Stimulated activated CD4-positive, alpha-beta T cell treated with anti-CD3 and anti-CD28 coated beads, TNF-alpha, amount 100 ng/mL, for 4 hours (primary cell): ENCODE results near the gene ARL5A.

ENCODE experiments used
- DNase-seq, 3 experiments: peaks; one replicate each; pipeline ENCODE4 v3.0.0-alpha.2; 2020; ENCODE audit warnings: low read depth in 3 of 3

Gene ARL5A

DNA sequence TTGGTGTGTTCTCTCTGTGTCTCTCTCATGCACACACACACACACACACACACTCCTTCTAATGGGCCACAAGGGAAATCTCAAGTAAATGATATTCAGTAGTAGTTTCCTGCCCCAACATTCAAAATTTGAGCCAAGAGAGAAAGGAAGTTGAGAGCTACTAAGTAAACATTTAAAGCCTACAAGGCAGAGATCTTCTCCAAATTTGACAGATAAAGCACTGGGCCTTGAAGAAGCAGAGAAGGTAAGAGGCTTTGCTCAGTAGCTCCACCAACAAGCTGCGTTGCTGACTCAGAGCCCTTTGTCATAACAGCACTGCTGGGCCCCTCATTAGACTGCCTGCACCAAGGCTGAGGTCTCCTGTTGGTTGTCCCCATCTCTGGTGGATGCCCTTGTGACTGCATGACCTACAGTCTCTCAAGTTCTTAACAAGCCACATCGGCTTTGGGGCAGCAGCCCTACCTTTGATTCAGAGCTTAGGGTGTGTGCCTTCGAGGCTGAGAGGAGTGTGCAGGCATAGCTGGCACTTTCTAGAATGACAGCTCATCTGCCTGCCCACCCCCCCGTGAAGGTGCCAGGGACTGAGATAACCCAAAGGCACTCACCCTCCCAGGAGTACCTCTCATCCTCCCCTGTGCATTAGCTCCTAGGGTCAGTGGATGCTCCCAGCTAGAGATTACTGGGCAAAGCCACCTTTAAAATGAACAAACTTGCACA lies 61.6 kb downstream of the ARL5A start:
- DNase-seq, result no peak

DNA sequence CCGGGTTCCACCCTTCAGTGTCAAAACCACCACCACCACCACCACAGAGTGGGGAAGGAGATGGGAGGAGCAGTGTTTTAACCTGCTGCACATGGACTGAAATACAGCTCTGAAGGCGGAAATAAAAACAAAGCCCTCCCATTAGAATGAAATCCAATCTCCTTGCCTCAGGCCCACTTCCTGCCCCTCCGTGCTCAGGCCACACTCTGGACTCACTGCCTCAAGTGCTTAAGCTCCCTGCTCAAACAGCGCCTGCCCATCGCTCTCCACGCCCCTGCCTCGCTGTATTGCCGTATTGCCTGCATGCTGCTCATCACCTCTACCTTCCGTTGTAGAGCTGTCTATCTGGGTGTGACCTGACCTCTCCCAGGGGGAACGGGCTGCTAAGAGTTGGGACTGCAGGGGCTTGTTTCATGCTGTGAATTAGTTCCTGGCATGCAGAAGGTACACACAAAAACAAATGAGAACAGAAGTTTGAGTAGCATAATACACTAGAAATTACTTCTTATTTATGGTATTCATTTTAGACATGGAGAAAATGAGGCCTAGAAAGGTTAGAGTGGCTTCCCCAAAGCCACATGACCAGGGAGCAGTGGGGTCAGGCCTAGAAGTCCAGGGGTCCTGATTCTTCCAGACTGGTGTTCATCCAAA lies 62.3 kb downstream of the ARL5A start:
- no peak for DNase-seq

DNA sequence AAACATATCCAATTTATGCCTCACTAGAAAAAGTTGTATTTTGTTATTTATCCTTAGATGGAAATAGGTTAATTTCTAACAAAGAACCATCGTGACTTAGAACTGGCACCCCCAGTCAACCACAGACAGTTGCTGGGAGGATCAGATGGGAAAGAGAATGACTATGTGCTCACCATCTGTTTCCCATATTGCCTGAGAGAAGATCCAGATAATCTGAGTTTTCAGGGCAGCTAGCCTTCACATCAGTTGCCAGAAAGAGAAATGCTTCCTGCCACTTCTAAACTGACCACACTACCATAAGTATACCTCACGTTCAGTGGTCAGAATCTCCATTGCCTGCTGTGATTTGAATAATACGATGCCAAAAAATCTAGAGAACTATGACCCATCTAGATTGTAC lies 65.5 kb downstream of the ARL5A start:
- DNase-seq, result no peak

DNA sequence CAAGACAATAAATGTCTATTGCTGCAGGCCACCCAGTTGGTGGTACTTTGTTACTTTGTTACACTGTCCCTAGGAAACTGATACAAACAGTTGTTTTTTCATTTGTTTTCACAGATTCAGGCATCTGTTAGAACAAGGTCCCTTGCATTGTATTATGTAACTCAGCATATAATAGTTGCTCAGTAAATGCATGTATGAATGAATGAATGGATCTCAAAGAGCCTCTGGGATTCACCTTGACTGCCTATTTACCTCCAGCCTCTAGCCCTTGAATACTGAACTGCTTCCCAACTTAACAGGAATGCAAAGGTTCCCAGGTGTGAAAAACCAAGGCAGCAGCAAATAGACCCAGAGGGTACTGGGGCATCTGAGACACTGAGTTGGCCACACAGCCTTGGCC lies 66.5 kb downstream of the ARL5A start:
- no peak for DNase-seq

DNA sequence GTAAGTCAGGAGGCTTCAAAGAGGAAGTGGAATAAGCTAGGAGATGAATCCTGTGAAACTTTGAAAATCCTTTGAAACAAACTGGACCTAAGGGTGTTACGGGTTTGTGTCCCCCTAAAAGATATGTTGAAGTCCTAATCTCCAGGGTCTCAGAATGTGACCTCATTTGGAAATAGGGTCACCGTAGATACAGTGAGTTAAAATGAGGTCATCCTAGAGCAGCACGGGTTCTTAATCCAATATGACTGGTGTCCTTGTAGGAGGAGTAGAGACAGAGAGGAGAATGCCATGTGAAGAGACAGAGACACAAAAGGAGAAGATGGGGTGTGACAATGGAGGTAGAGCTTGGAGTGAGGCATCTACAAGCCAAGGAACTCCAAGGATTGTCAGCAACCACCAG lies 67.0 kb downstream of the ARL5A start:
- DNase-seq, result no peak

DNA sequence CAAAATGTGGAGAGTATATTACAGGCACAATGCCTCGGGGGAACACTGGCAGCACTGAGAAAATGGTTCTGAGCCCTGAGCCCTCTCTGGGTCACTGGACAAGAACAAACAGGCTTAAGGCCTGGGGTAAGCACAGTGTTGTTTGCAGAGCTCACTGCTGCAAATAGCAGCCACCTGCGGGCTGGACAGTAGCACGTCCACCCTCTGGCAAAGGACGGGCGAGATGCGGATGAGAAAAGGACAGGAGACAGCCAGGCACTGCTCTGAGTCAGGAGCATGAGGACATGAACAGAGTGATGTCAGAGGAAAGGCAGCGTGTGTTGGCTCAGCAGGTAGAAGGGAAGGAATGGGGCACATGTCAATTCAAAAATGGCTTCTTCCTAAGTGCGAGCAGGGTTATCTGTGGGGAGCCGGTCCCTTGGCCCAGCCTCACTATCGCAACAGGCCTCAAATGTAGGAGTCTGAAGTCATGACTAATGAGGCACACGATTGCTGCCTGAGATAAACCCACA lies 68.0 kb downstream of the ARL5A start:
- DNase-seq, result no peak

DNA sequence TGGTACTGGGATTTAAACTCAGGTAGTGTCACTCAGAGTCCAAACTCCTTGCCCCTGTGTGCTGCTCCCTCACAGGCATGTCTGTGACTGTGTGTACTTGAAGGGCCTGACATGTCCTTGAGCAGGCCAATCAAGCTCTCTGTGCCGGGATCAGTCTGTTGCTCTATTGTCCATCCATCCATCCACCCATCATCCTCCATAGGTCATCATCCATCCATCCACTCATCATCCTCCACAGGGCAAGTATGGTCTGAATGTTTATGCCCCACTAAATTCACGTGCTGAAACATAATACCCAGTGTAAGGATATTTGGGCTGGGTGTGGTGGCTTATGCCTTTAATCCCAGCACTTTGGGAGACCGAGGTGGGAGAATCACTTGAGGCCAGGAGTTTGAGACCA lies 69.5 kb downstream of the ARL5A start:
- DNase-seq, result no peak

DNA sequence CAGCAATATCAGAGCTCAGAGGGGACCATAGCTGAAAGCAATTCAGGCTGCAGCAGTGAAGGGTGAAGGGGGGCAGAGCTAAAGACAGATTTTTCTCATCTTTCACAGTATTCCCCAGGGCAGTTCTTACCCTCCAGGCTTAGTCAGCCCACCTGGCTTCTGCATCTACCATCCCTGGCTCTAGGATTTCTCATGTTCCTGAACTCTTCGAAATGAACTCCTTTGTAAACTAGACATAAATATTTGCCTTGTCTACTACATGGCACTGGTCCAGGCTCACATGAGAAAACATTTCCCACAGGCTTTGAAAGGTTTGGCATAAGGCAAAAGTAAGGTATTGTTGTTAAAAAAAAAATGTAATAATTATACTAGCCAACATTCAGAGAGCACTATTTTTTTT lies 70.4 kb downstream of the ARL5A start:
- no peak for DNase-seq

DNA sequence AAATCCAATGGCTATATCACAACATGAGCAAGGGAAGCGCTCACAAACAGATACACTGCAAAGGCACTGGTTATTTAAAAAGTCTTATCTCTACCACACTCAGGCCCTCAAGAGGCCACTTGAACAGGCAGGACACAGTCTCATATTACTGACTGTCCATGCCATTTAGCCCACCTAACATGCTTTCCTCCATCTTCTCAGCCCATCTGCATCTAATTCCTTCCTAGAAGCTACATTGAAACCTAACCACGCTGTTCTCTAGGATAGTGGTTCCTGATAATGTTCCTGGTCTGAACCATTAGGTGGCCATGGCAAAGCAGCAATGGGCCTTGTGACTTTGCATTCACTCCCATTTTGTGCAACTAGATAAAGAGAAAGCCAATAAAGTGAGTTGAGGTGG lies 71.4 kb downstream of the ARL5A start:
- no peak for DNase-seq

DNA sequence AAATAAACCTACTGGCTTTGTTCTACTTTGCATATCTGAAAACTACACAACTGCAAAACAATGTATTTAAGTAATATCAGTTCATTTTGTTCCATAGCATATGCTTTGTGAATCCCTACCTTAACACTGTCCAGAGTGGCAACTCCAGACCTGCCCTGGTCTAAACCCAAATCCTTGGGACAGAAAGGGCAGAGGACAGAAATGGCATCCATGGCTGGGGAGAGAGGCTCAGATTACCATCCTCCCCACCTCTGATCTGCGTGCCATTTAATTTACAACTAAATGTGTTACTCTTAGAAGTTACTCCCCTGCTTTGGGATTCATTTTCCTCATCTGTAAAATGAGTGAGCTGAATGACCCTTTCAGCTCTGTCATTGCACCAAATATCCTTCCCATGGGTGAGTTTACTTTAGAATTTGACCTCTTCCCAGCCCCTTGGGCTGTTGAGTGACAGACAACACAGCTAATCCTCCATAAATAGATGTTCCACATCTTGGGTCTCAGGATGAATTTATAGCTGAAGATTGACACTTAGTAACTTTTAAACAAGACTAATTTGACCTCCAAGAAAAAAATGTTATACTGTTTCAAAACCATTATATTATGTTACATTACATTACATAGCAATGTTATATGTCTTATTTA lies 73.8 kb downstream of the ARL5A start:
- no peak for DNase-seq

DNA sequence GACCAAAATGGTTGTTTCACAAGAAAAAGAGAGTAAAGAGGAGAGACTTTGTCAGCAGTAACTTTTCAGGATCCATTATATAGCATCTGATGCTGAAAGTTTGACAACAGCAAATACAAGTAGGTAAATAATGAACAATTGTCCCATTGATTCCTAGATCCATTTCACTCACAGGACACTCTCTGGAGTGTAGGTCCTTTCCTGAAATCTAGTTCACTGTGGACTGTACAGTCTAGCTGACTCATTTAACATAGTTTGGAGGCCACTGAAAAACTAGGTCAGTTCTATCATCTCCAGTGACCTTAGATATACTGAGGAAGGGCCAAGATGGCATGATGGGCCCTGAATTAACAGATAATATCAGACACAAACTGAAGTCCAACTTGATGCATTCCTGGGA lies 74.7 kb downstream of the ARL5A start:
- DNase-seq, result no peak
